ENCODE results near the gene PAFAH1B2. TPM values are rescaled to one million over a fixed set of nuclear protein-coding genes. Genes with fewer than 3 reads are reported as not detected.
"Not testable (repeated sequence)": the region's sequence is repeated elsewhere in the genome, so short reads cannot be mapped to it uniquely, and the experiment has no call there.

Gene PAFAH1B2
- total RNA-seq, 3 donors from 2014 or later (not counting 1 experiment from before 2014, with no cell fraction given): 46.1 to 71.0 (median 58.8) TPM

DNA sequence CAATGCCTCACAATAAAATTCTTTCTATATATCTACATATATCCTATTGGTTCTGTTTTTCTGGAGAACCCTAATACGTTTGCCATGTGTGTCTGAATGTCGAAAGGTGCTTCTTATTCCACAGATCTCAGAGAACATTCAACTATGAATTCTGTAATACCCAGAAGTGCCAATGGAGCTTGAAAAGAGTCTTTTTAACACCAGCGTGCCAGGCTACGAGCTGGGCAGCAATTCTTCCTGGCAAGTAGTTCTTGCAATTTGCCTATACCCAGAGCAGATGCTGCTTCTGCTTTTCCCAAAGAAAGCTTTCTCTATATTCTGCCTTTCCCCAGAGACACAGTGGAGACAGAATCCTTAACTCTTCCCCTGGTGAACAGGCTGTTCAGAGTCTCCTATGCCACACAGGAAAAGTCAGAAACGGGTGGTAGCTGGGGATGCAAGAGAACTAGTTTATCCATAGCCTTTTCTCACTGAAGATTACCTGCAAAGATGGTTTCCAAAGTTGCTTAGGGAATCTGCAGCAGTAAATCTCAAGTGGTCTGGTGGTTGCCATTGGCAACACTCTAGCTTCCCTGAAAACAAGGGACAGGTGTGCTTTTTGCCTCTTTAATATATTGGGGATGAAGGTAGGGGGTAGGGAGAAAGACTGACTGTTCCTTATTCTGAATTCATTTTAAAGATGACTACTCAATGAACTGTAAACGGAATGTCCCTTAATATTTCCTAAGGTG is 16.8 kb upstream of the PAFAH1B2 start:
- Mint-ChIP-seq H3K27ac (no peak overlapping the region), H3K4me1 (no peaks in the 10 kb centered on the region), H3K36me3 (no peaks in the 10 kb centered on the region), H3K4me3 (no peak overlapping the region), H3K9me3 (no peaks in the 10 kb centered on the region), H3K27me3 (ENCODE audit: low read depth in 2 of 2) (peaks cover 8 to 9% of the 10 kb centered on the region in 2 donors)
- no peak overlapping the region for H3K27ac ChIP-seq (ENCODE audit: low read length)
- no peak overlapping the region for H3K4me3 ChIP-seq (ENCODE audit: low read length)
- H3K36me3 ChIP-seq (ENCODE audit: control insufficient read depth, insufficient read depth, low read length): no peaks in the 10 kb centered on the region
- DNase-seq: no peak
- 85% methylated on average over 6 of the region's 6 CpGs for WGBS (ENCODE audit: insufficient coverage)
- ATAC-seq: no peak
- no peaks in the 10 kb centered on the region for H3K27me3 ChIP-seq (ENCODE audit: control insufficient read depth, insufficient read depth, low read length)
- TF ChIP-seq, protein P1, sequence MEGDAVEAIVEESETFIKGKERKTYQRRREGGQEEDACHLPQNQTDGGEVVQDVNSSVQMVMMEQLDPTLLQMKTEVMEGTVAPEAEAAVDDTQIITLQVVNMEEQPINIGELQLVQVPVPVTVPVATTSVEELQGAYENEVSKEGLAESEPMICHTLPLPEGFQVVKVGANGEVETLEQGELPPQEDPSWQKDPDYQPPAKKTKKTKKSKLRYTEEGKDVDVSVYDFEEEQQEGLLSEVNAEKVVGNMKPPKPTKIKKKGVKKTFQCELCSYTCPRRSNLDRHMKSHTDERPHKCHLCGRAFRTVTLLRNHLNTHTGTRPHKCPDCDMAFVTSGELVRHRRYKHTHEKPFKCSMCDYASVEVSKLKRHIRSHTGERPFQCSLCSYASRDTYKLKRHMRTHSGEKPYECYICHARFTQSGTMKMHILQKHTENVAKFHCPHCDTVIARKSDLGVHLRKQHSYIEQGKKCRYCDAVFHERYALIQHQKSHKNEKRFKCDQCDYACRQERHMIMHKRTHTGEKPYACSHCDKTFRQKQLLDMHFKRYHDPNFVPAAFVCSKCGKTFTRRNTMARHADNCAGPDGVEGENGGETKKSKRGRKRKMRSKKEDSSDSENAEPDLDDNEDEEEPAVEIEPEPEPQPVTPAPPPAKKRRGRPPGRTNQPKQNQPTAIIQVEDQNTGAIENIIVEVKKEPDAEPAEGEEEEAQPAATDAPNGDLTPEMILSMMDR (IDR thresholded peaks at IDR 0.05): no peak
- no peaks in the 10 kb centered on the region for H3K4me1 ChIP-seq (ENCODE audit: control insufficient read depth, insufficient read depth, low read length)
- no peaks in the 10 kb centered on the region for H3K9me3 ChIP-seq (ENCODE audit: control insufficient read depth, insufficient read depth, low read length)
- intact Hi-C loops (cut with micrococcal nuclease): no loop called here

DNA sequence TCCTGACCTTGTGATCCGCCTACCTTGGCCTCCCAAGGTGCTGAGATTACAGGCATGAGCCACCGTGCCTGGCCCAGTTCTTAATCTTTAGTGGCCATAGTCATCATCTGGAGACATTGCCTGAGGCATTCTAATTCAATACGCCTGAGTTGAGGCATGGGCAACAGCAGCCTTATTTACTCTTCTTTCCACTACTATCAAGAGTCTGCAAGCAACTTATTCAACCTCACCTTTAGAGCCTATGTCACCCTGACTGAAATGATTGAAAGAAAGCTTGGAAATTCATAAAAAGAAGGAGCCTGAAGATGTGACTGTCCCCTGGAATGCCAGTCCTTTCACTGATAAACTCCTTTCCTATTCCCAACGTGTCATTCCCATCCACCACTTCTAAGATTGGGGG is 15.8 kb upstream of the PAFAH1B2 start:
- no peaks in the 10 kb centered on the region for H3K4me1 Mint-ChIP-seq
- TF ChIP-seq, protein P1 (IDR thresholded peaks at IDR 0.05): no peak
- H3K4me1 ChIP-seq (ENCODE audit: control insufficient read depth, insufficient read depth, low read length): no peaks in the 10 kb centered on the region
- no peak for ATAC-seq
- H3K9me3 Mint-ChIP-seq: no peaks in the 10 kb centered on the region
- H3K4me3 ChIP-seq (ENCODE audit: low read length): no peak overlapping the region
- peaks cover 8 to 9% of the 10 kb centered on the region in 2 donors for H3K27me3 Mint-ChIP-seq (ENCODE audit: low read depth in 2 of 2)
- no peak for DNase-seq
- H3K27ac Mint-ChIP-seq: no peak overlapping the region
- H3K9me3 ChIP-seq (ENCODE audit: control insufficient read depth, insufficient read depth, low read length): no peaks in the 10 kb centered on the region
- no peak overlapping the region for H3K27ac ChIP-seq (ENCODE audit: low read length)
- 90% methylated on average over 3 of the region's 4 CpGs for WGBS (ENCODE audit: insufficient coverage)
- H3K36me3 Mint-ChIP-seq: no peaks in the 10 kb centered on the region
- H3K27me3 ChIP-seq (ENCODE audit: control insufficient read depth, insufficient read depth, low read length): no peaks in the 10 kb centered on the region
- H3K4me3 Mint-ChIP-seq: no peak overlapping the region
- no peaks in the 10 kb centered on the region for H3K36me3 ChIP-seq (ENCODE audit: control insufficient read depth, insufficient read depth, low read length)
- intact Hi-C loops (cut with micrococcal nuclease): no loop called here

DNA sequence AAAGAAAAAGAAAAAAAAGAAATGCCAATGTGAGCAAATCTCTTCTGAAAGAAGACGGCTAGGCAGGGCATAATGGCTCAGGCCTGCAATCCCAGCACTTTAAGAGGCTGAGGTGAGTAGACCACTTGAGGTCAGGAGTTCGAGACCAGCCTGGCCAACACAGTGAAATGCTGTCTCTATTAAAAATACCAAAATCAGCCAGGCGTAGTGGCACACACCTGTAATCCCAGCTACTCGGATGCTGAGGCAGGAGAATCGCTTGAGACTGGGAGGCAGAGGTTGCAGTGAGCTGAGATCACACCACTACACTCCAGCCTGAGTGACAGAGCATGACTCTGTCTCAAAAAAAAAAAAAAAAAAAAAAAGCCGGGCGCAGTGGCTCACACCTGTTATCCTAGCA is 13.7 kb upstream of the PAFAH1B2 start:
- H3K4me1 Mint-ChIP-seq; H3K9me3 ChIP-seq (ENCODE audit: control insufficient read depth, insufficient read depth, low read length); ATAC-seq; intact Hi-C loops (cut with micrococcal nuclease); H3K4me3 Mint-ChIP-seq; H3K36me3 Mint-ChIP-seq; H3K27me3 ChIP-seq (ENCODE audit: control insufficient read depth, insufficient read depth, low read length); H3K4me3 ChIP-seq (ENCODE audit: low read length); H3K9me3 Mint-ChIP-seq; H3K27ac ChIP-seq (ENCODE audit: low read length); H3K36me3 ChIP-seq (ENCODE audit: control insufficient read depth, insufficient read depth, low read length); DNase-seq; H3K4me1 ChIP-seq (ENCODE audit: control insufficient read depth, insufficient read depth, low read length); H3K27ac Mint-ChIP-seq: not testable (repeated sequence)
- peaks cover 8 to 12% of the 10 kb centered on the region in 2 donors for H3K27me3 Mint-ChIP-seq (ENCODE audit: low read depth in 2 of 2)
- 95% methylated on average over 5 of the region's 7 CpGs for WGBS (ENCODE audit: insufficient coverage)

GRCh38 chr11:117130879-117131278 is 13.2 kb upstream of the PAFAH1B2 start:
- WGBS (ENCODE audit: insufficient coverage): 97% methylated on average over 7 of the region's 7 CpGs
- no peak overlapping the region for H3K4me3 ChIP-seq (ENCODE audit: low read length)
- DNase-seq (no peak), ATAC-seq (no peak)
- H3K9me3 ChIP-seq (ENCODE audit: control insufficient read depth, insufficient read depth, low read length): no peaks in the 10 kb centered on the region
- H3K9me3 Mint-ChIP-seq: no peaks in the 10 kb centered on the region
- no peak overlapping the region for H3K4me3 Mint-ChIP-seq
- TF ChIP-seq, protein P1 (IDR thresholded peaks at IDR 0.05): no peak
- no peaks in the 10 kb centered on the region for H3K27me3 ChIP-seq (ENCODE audit: control insufficient read depth, insufficient read depth, low read length)
- H3K36me3 ChIP-seq (ENCODE audit: control insufficient read depth, insufficient read depth, low read length): no peaks in the 10 kb centered on the region
- no peaks in the 10 kb centered on the region for H3K36me3 Mint-ChIP-seq
- no peaks in the 10 kb centered on the region for H3K4me1 Mint-ChIP-seq
- H3K27ac ChIP-seq (ENCODE audit: low read length): no peak overlapping the region
- intact Hi-C loops (cut with micrococcal nuclease): no loop called here
- H3K27me3 Mint-ChIP-seq (ENCODE audit: low read depth in 2 of 2): peaks cover 7 to 11% of the 10 kb centered on the region in 2 donors
- no peaks in the 10 kb centered on the region for H3K4me1 ChIP-seq (ENCODE audit: control insufficient read depth, insufficient read depth, low read length)
- H3K27ac Mint-ChIP-seq: no peak overlapping the region

Data from natural killer cell (primary cell).